Memory B cell (primary cell): ENCODE measurements around the gene SH3RF3.
"Not testable (repeated sequence)": the region's sequence is repeated elsewhere in the genome, so short reads cannot be mapped to it uniquely, and the experiment has no call there.

Experiments
- ATAC-seq: fragments of 150-1000 bp; cut with Tn5 transposase; 2 replicates; pipeline ENCODE4 v1.10.0; 2021; ENCODE audit warnings: low read depth, mild to moderate bottlenecking, moderate library complexity
- DNase-seq, 2 donors: peaks; one replicate each; pipeline ENCODE4 v3.0.0; 2022; ENCODE audit warnings: low spot score in 2 of 2
- H3K27ac Mint-ChIP-seq: one replicate; pipeline ENCODE4 v1.8.0; 2022; ENCODE audit warnings: mild to moderate bottlenecking, moderate library complexity, mixed read lengths
- H3K27me3 Mint-ChIP-seq: one replicate; pipeline ENCODE4 v1.8.0; 2022; ENCODE audit warnings: mixed read lengths
- H3K36me3 Mint-ChIP-seq: one replicate; pipeline ENCODE4 v1.8.0; 2022; ENCODE audit warnings: mild to moderate bottlenecking, mixed read lengths
- H3K4me1 Mint-ChIP-seq: one replicate; pipeline ENCODE4 v1.8.0; 2022; ENCODE audit warnings: mixed read lengths
- H3K4me3 Mint-ChIP-seq: one replicate; pipeline ENCODE4 v1.8.0; 2022; ENCODE audit warnings: mild to moderate bottlenecking, moderate library complexity, mixed read lengths
- H3K9me3 Mint-ChIP-seq: one replicate; pipeline ENCODE4 v1.8.0; 2022; ENCODE audit warnings: mixed read lengths

The SH3RF3 gene

DNA sequence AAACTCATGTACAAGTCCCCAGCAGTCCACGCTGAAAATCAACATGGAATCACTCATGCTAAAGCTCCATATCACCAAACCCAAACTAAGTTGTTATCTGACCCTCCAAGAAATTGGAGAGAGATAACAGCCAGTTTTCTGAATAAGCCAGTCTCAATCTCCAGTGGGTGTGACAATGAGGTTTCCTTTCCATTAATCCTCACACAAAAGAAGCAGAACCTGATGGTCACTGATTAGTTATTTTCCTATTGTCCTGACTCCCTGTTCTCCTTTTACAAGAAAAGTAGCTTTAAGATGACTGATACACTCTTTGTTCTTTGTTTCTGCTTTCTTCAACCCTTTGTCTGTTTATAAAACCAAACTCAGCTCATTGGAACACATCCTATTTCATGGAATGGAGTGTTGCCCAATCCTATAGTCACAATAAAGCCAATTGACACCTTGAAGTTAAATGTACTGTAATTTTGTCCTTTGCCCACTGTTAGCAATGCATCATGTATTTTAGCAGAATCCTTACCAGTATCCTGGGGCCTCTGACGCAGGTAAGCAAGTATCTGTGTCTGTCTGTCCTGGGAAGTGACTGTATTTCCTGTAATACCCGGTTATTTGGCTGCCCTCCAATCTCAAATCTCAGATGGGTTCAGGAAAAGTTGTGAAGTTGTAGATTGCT is 30.6 kb upstream of the SH3RF3 start:
- DNase-seq (no peak), ATAC-seq (no peak)
- Mint-ChIP-seq H3K9me3 (peaks cover 12% of the 10 kb centered on the region), H3K27me3 (peaks cover 7% of the 10 kb centered on the region), H3K4me3 (no peak overlapping the region), H3K36me3 (no peaks in the 10 kb centered on the region), H3K27ac (no peak overlapping the region), H3K4me1 (no peaks in the 10 kb centered on the region)

- DNase-seq (no peak), ATAC-seq (no peak)
- Mint-ChIP-seq H3K36me3 (no peaks in the 10 kb centered on the region), H3K9me3 (peaks cover 8% of the 10 kb centered on the region), H3K27me3 (peaks cover 7% of the 10 kb centered on the region), H3K27ac (no peak overlapping the region), H3K4me3 (no peak overlapping the region), H3K4me1 (no peaks in the 10 kb centered on the region)
These were observed 30.1 kb upstream of the SH3RF3 start for GRCh38 chr2:109098921-109099273.

GRCh38 chr2:109102588-109103233 is 26.3 kb upstream of the SH3RF3 start:
- peaks cover 1% of the 10 kb centered on the region for H3K36me3 Mint-ChIP-seq
- no peak overlapping the region for H3K27ac Mint-ChIP-seq
- H3K9me3 Mint-ChIP-seq = peaks cover 4% of the 10 kb centered on the region
- no peaks in the 10 kb centered on the region for H3K4me1 Mint-ChIP-seq
- no peak overlapping the region for H3K4me3 Mint-ChIP-seq
- DNase-seq = no peak
- H3K27me3 Mint-ChIP-seq = peaks cover 7% of the 10 kb centered on the region
- ATAC-seq = no peak

DNA sequence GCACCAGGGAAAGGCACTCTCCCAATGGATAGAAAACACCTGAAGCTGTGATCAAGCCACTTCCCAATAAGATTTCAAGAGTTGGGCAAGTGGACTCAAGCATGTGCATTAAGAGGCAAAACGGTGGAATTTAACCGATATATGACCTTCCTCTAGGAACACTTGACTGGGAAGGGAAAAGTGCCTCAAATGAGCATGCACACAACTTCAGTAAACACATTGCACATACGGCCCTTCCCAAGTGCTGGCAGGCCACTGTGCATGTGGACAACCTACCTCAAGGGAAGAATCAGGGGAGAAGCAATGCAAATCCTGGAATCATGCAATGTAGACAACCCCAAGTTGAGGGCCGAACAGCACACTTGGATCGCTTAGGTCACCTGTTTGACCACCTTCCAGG is 23.9 kb upstream of the SH3RF3 start:
- ATAC-seq (no peak), DNase-seq (no peak)
- peaks cover 2% of the 10 kb centered on the region for H3K27me3 Mint-ChIP-seq
- no peak overlapping the region for H3K27ac Mint-ChIP-seq
- peaks cover 1% of the 10 kb centered on the region for H3K36me3 Mint-ChIP-seq
- no peaks in the 10 kb centered on the region for H3K4me1 Mint-ChIP-seq
- peaks cover 4% of the 10 kb centered on the region for H3K9me3 Mint-ChIP-seq
- no peak overlapping the region for H3K4me3 Mint-ChIP-seq

DNA sequence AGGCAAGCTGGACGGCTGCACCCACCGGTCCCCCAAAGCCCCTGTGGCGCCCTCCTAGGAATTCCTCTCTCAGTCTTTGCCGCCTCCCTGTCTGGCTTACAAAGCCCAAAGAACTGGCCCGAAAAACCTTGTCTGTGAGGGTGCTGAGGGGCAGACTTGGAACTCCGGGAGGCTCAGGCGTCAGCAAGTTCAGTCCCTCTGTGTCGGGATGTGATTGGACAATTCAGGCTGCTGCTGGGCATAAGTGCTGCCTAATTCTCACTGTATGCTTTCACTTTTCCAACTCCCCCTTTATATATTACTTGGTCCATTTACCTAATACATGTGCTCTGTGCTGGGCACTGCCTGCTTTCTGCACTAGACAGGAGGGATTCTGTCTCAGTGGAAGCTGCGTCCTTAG is 20.3 kb upstream of the SH3RF3 start:
- Mint-ChIP-seq H3K4me1 (no peaks in the 10 kb centered on the region), H3K36me3 (peaks cover 1% of the 10 kb centered on the region), H3K27ac (no peak overlapping the region), H3K9me3 (peaks cover 2% of the 10 kb centered on the region), H3K4me3 (no peak overlapping the region), H3K27me3 (peaks cover 2% of the 10 kb centered on the region)
- ATAC-seq (no peak), DNase-seq (no peak)

- Mint-ChIP-seq H3K4me1 (no peaks in the 10 kb centered on the region), H3K9me3 (peaks cover 2% of the 10 kb centered on the region), H3K27me3 (peaks cover 2% of the 10 kb centered on the region), H3K36me3 (peaks cover 1% of the 10 kb centered on the region), H3K4me3 (no peak overlapping the region), H3K27ac (no peak overlapping the region)
- ATAC-seq (no peak), DNase-seq (no peak)
These were observed 19.7 kb upstream of the SH3RF3 start for GRCh38 chr2:109109342-109109741.

DNA sequence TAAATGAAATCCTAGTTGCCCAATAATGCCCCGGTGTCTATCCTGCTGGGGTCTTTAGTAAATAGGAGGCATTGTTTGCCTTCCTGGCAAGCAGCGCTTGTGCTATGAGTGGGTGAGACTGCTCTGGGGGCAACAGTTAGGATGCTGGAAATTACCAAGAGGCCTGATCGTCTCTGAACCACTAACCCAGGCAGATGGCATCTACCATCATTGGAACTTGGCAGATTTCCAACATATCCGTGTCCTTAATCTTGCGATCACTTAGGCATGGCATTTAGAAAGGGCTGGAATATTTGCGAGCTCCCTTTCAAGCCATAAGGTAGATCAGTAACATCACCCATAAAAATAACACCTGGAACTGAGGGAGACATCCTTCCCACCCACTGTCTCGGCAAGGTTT is 18.8 kb upstream of the SH3RF3 start:
- ATAC-seq = no peak
- peaks cover 1% of the 10 kb centered on the region for H3K36me3 Mint-ChIP-seq
- peaks cover 2% of the 10 kb centered on the region for H3K9me3 Mint-ChIP-seq
- H3K4me3 Mint-ChIP-seq = no peak overlapping the region
- DNase-seq = no peak
- no peak overlapping the region for H3K27ac Mint-ChIP-seq
- no peaks in the 10 kb centered on the region for H3K4me1 Mint-ChIP-seq
- peaks cover 2% of the 10 kb centered on the region for H3K27me3 Mint-ChIP-seq

DNA sequence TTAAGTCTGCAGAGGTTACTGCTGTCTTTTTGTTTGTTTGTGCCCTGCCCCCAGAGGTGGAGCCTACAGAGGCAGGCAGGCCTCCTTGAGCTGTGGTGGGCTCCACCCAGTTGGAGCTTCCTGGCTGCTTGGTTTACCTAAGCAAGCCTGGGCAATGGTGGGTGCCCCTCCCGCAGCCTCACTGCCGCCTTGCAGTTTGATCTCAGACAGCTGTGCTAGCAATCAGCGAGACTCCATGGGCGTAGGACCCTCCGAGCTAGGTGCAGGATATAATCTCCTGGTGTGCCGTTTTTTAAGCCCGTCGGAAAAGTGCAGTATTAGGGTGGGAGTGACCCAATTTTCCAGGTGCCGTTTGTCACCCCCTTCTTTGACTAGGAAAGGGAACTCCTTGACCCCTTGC is 11.8 kb upstream of the SH3RF3 start:
- not testable (repeated sequence) for H3K27ac Mint-ChIP-seq, H3K27me3 Mint-ChIP-seq, DNase-seq, H3K36me3 Mint-ChIP-seq, H3K9me3 Mint-ChIP-seq, ATAC-seq, H3K4me3 Mint-ChIP-seq, H3K4me1 Mint-ChIP-seq

DNA sequence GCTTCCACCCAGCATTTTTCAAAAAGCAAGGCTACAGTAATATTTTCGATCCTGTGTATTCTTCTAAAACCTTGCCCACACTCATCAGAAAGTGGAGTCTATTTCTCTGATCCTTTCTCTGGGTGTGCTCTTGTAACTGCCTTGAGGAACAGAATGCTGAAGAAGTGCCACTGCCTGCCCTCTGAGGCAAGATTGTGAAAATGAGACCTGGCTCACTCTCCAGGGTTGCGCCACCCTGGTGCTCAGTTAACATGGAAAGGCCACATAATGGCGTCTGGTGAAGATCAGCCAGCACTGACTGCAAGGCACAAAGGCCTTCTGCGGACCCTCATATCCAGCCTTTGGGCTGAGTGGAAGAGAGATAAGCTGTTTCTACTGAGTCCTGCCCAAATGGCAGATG is 11.2 kb upstream of the SH3RF3 start:
- peaks cover 2% of the 10 kb centered on the region for H3K9me3 Mint-ChIP-seq
- no peaks in the 10 kb centered on the region for H3K4me1 Mint-ChIP-seq
- H3K27ac Mint-ChIP-seq = no peak overlapping the region

GRCh38 chr2:109118321-109118720 is 10.7 kb upstream of the SH3RF3 start:
- no peaks in the 10 kb centered on the region for H3K36me3 Mint-ChIP-seq
- H3K27me3 Mint-ChIP-seq = peaks cover 11% of the 10 kb centered on the region
- no peak for DNase-seq
- H3K4me1 Mint-ChIP-seq = no peaks in the 10 kb centered on the region
- no peak for ATAC-seq
- H3K4me3 Mint-ChIP-seq = no peak overlapping the region
- H3K27ac Mint-ChIP-seq = no peak overlapping the region
- H3K9me3 Mint-ChIP-seq = peaks cover 2% of the 10 kb centered on the region

More for the DNA sequence above, 11.2 kb upstream of the SH3RF3 start:
- ATAC-seq = no peak
- Mint-ChIP-seq H3K4me3 (no peak overlapping the region), H3K36me3 (no peaks in the 10 kb centered on the region), H3K27me3 (peaks cover 10% of the 10 kb centered on the region)
- DNase-seq = no peak

DNA sequence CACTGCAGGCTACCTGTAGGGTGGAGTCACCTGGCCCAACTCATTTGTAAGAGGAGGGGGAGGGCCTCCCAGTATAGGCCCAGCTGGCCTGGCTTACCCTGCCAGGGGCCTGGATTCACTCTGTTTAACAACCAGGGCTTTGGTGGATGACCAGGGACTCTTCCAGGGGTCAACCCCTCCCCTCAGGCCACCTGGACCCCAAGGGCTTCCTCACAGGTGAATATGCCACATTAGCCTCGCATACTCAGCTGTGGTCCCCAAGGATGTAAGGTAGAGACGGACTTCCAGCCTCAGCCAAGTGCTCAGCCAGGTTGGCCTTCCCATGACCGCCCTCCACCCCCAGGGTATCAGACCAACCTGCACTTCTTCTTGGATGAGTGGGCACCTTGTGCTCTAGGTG is 8.8 kb upstream of the SH3RF3 start:
- Mint-ChIP-seq H3K4me1 (no peaks in the 10 kb centered on the region), H3K27me3 (peaks cover 15% of the 10 kb centered on the region), H3K27ac (no peak overlapping the region), H3K4me3 (no peak overlapping the region), H3K36me3 (no peaks in the 10 kb centered on the region), H3K9me3 (peaks cover 2% of the 10 kb centered on the region)
- DNase-seq = no peak
- no peak for ATAC-seq

- not testable (repeated sequence) for H3K4me3 Mint-ChIP-seq, DNase-seq, H3K27ac Mint-ChIP-seq, ATAC-seq, H3K36me3 Mint-ChIP-seq, H3K9me3 Mint-ChIP-seq, H3K4me1 Mint-ChIP-seq
- H3K27me3 Mint-ChIP-seq = peaks cover 15% of the 10 kb centered on the region
These were observed 8.3 kb upstream of the SH3RF3 start for GRCh38 chr2:109120686-109121085.

- H3K4me3 Mint-ChIP-seq = no peak overlapping the region
- H3K27ac Mint-ChIP-seq = no peak overlapping the region
- ATAC-seq (no peak), DNase-seq (no peak)
- H3K27me3 Mint-ChIP-seq = peaks cover 12% of the 10 kb centered on the region
- H3K4me1 Mint-ChIP-seq = peaks cover 4% of the 10 kb centered on the region
- H3K9me3 Mint-ChIP-seq = no peaks in the 10 kb centered on the region
- no peaks in the 10 kb centered on the region for H3K36me3 Mint-ChIP-seq
These were observed 5.3 kb upstream of the SH3RF3 start for GRCh38 chr2:109123586-109124201.

GRCh38 chr2:109124982-109125592 is 3.9 kb upstream of the SH3RF3 start:
- H3K4me3 Mint-ChIP-seq = no peak overlapping the region
- H3K27me3 Mint-ChIP-seq = peaks cover 14% of the 10 kb centered on the region
- H3K36me3 Mint-ChIP-seq = no peaks in the 10 kb centered on the region
- DNase-seq (no peak), ATAC-seq (no peak)
- no peaks in the 10 kb centered on the region for H3K9me3 Mint-ChIP-seq
- H3K4me1 Mint-ChIP-seq = peaks cover 5% of the 10 kb centered on the region
- no peak overlapping the region for H3K27ac Mint-ChIP-seq
